SW 1271 (cell line): ENCODE measurements around the gene SHANK1.

Experiments used
- DNase-seq, 2 experiments: peaks; one replicate each; lab custom pipeline; 2025; lab: John Stamatoyannopoulos, UW

Gene SHANK1

GRCh38 chr19:50686310-50687032, 33.1 kb downstream of the SHANK1 start:
- no peak for DNase-seq

- DNase-seq: peak in 1 of 2 experiments; percentile 71
These were observed 40.2 kb downstream of the SHANK1 start for GRCh38 chr19:50679177-50680125.

GRCh38 chr19:50678323-50678722, 41.3 kb downstream of the SHANK1 start:
- DNase-seq: no peak

- DNase-seq: no peak
These were observed 42.0 kb downstream of the SHANK1 start for GRCh38 chr19:50677636-50678035.

- no peak for DNase-seq
These were observed 42.9 kb downstream of the SHANK1 start for GRCh38 chr19:50676625-50677197.

- DNase-seq: no peak
These were observed 46.5 kb downstream of the SHANK1 start for GRCh38 chr19:50673118-50673517.

- no peak for DNase-seq
These were observed 49.6 kb downstream of the SHANK1 start for GRCh38 chr19:50670102-50670380.

GRCh38 chr19:50669302-50670101, 50.1 kb downstream of the SHANK1 start:
- DNase-seq: peak in 1 of 2 experiments; percentile 27

- no peak for DNase-seq
These were observed 50.7 kb downstream of the SHANK1 start for GRCh38 chr19:50668879-50669278.

- no peak for DNase-seq
These were observed 51.2 kb downstream of the SHANK1 start for GRCh38 chr19:50668416-50668815.

- no peak for DNase-seq
These were observed 51.8 kb downstream of the SHANK1 start for GRCh38 chr19:50667759-50668231.

GRCh38 chr19:50667177-50667758, 52.3 kb downstream of the SHANK1 start:
- DNase-seq: no peak

GRCh38 chr19:50666346-50667176, 53.0 kb downstream of the SHANK1 start:
- no peak for DNase-seq

GRCh38 chr19:50664204-50664603, 55.4 kb downstream of the SHANK1 start:
- no peak for DNase-seq

- DNase-seq: peak in 1 of 2 experiments; percentile 44
These were observed 56.2 kb downstream of the SHANK1 start for GRCh38 chr19:50663482-50663790.

- no peak for DNase-seq
These were observed 56.7 kb downstream of the SHANK1 start for GRCh38 chr19:50662651-50663481.

GRCh38 chr19:50661766-50662650, 57.6 kb downstream of the SHANK1 start:
- no peak for DNase-seq

GRCh38 chr19:50661023-50661422, 58.6 kb downstream of the SHANK1 start:
- DNase-seq: no peak

GRCh38 chr19:50660088-50660366, 59.6 kb downstream of the SHANK1 start:
- no peak for DNase-seq
